Mesenchymal stem cell (in vitro differentiated cells and primary cell): ENCODE results near the gene PSMD1.

ENCODE experiments used
- DNase-seq: peaks from one replicate; pipeline ENCODE4 v3.0.0-alpha.2; 2013
- H2AFZ ChIP-seq: one replicate; pipeline ENCODE4 v1.6.1; 2013; ENCODE audit warnings: low read depth, mild to moderate bottlenecking, control low read depth, inconsistent platforms, low read length, moderate library complexity
- H2AK5ac ChIP-seq: 2 replicates; pipeline ENCODE4 v1.6.1; 2013; ENCODE audit warnings: low read length, moderate library complexity, mild to moderate bottlenecking, inconsistent platforms; ENCODE audit not compliant: severe bottlenecking
- H2BK120ac ChIP-seq: one replicate; pipeline ENCODE4 v1.6.1; 2013; ENCODE audit warnings: low read depth, mild to moderate bottlenecking, inconsistent platforms, low read length, moderate library complexity
- H2BK12ac ChIP-seq, 2 experiments: one replicate each; pipeline ENCODE4 v1.6.1; 2013; ENCODE audit warnings: inconsistent platforms in 2 of 2, low read length in 2 of 2, mild to moderate bottlenecking in 2 of 2, moderate library complexity in 2 of 2, control low read depth in 1 of 2
- H2BK15ac ChIP-seq: one replicate; pipeline ENCODE4 v1.6.1; 2013; ENCODE audit warnings: mild to moderate bottlenecking, low read depth, inconsistent platforms; ENCODE audit not compliant: poor library complexity, severe bottlenecking
- H2BK5ac ChIP-seq: 2 replicates; pipeline ENCODE4 v1.6.1; 2013; ENCODE audit warnings: low read depth, mild to moderate bottlenecking, low read length, control low read depth, inconsistent platforms; ENCODE audit not compliant: poor library complexity, severe bottlenecking
- H3K14ac ChIP-seq, 2 experiments: one replicate each; pipeline ENCODE4 v1.6.1; 2013; ENCODE audit warnings: inconsistent platforms in 2 of 2, low read length in 2 of 2, control low read depth in 1 of 2, mild to moderate bottlenecking in 1 of 2, moderate library complexity in 1 of 2
- H3K18ac ChIP-seq, 2 experiments: one replicate each; pipeline ENCODE4 v1.6.1; 2013; ENCODE audit warnings: inconsistent platforms in 2 of 2, low read length in 2 of 2, control low read depth in 1 of 2, low read depth in 1 of 2, mild to moderate bottlenecking in 1 of 2
- H3K23ac ChIP-seq, 2 experiments: one replicate each; pipeline ENCODE4 v1.6.1; 2013; ENCODE audit warnings: inconsistent platforms in 2 of 2, low read length in 2 of 2, mild to moderate bottlenecking in 2 of 2, moderate library complexity in 2 of 2, control low read depth in 1 of 2
- H3K27ac ChIP-seq: 2 replicates; pipeline ENCODE4 v1.5.1; 2013; ENCODE audit warnings: mild to moderate bottlenecking, moderate library complexity, low read length, control low read depth, inconsistent platforms; ENCODE audit not compliant: poor library complexity, severe bottlenecking
- H3K27me3 ChIP-seq, 2 experiments: 2 replicates each; pipeline versions ENCODE4 v1.6.1 to v1.7.0; 2013; ENCODE audit warnings: low read length in 2 of 2, mild to moderate bottlenecking in 2 of 2, moderate library complexity in 2 of 2, control low read depth in 1 of 2, inconsistent platforms in 1 of 2; ENCODE audit not compliant: control insufficient read depth in 1 of 2, insufficient read depth in 1 of 2
- H3K36me3 ChIP-seq, 2 experiments: 2 replicates each; pipeline versions ENCODE4 v1.6.1 to v1.7.0; 2013; ENCODE audit warnings: low read length in 2 of 2, control low read depth in 1 of 2, inconsistent platforms in 1 of 2, low read depth in 1 of 2, mild to moderate bottlenecking in 1 of 2; ENCODE audit not compliant: insufficient read depth in 2 of 2, control insufficient read depth in 1 of 2
- H3K4ac ChIP-seq, 2 experiments: one replicate each; pipeline ENCODE4 v1.6.1; 2013; ENCODE audit warnings: inconsistent platforms in 2 of 2, low read length in 2 of 2, mild to moderate bottlenecking in 2 of 2, moderate library complexity in 2 of 2, control low read depth in 1 of 2, low read depth in 1 of 2
- H3K4me1 ChIP-seq: 2 replicates; pipeline ENCODE4 v1.6.1; 2013; ENCODE audit warnings: low read depth, low read length, control low read depth; ENCODE audit not compliant: control insufficient read depth, insufficient read depth
- H3K4me2 ChIP-seq: 2 replicates; pipeline ENCODE4 v1.6.1; 2013; ENCODE audit warnings: low read length, mild to moderate bottlenecking, inconsistent platforms; ENCODE audit not compliant: poor library complexity, severe bottlenecking
- H3K4me3 ChIP-seq, 2 experiments: 2 replicates each; pipeline versions ENCODE4 v1.5.1 to v1.7.0; 2013; ENCODE audit warnings: low read length in 2 of 2, mild to moderate bottlenecking in 2 of 2, control low read depth in 1 of 2, low read depth in 1 of 2; ENCODE audit not compliant: insufficient read depth in 1 of 2
- H3K79me1 ChIP-seq: replicated peaks from 2 replicates; pipeline ENCODE4 v1.6.1; 2013; ENCODE audit warnings: mild to moderate bottlenecking, control low read depth, low read length, inconsistent platforms; ENCODE audit not compliant: poor library complexity, severe bottlenecking
- H3K9ac ChIP-seq: 2 replicates; pipeline ENCODE4 v1.7.0; 2013; ENCODE audit warnings: mild to moderate bottlenecking, low read length, moderate library complexity
- H3K9me3 ChIP-seq: 2 replicates; pipeline ENCODE4 v1.7.0; 2013; ENCODE audit warnings: mild to moderate bottlenecking, low read length; ENCODE audit not compliant: control insufficient read depth
- H4K8ac ChIP-seq: one replicate; pipeline ENCODE4 v1.6.1; 2013; ENCODE audit warnings: inconsistent platforms, mild to moderate bottlenecking, low read length, moderate library complexity
- H4K91ac ChIP-seq: one replicate; pipeline ENCODE4 v1.6.1; 2013; ENCODE audit warnings: mild to moderate bottlenecking, low read length, inconsistent platforms
- WGBS: methylation state at CpG from one replicate; pipeline ENCODE4 v1.1.7; 2013; ENCODE audit warnings: mixed read lengths; 5-methylcytosine and 5-hydroxymethylcytosine counted together

PSMD1 gene

DNA sequence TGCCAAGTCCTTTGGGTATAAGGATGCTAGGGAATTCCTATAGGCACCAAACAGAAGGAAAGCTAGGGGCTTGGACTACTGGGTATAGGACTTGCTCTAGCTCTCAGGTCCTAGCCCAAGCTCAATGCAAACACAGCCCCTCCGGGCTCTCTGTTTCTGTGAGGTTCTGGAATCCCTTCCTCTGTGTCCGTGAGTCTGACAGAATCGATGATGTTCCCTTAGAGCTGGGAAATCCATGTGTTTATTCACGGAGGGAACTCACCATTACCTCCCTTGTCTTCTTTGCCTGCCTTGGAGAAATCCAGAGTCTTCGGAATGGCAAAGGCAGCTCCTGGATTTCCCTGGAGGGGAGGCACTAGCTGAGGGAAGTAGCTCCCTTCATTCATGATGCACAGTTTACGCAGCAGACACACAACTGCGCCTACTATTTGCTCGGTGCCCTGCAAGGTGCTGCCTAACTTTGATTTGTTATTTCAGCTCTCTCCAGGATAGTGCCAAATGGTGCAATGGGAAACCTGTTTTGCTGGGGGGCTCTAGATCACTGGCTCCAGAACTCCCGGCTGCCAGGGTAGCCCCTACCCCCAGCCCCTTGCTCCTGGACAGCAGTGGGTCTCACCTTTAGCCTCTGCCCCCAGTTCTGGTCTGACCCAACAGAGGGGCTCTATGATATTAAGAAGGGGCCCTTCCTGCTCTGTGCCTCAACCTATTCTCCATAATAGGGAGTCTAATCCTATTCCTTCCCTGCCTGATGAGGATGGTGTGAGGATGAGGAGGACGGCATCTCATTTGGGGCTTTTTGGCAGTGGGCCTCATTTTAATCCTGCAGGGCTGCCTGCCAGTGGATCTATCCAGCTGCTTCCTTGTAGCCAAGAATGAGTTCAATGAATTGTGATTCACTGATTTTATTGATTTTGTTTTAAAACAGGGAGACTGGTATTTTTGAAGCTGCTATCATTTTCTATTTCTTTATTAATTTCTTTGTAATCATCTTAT, 8.4 kb upstream of the PSMD1 start:
- Histone ChIP-seq H3K9ac (no peak overlapping the region), H3K23ac (no peak overlapping the region), H3K36me3 (no peaks in the 10 kb centered on the region), H2AK5ac (no peak overlapping the region), H2BK15ac (no peak overlapping the region), H3K4me2 (no peak overlapping the region), H3K79me1 (no peaks in the 10 kb centered on the region), H4K91ac (no peak overlapping the region), H3K27me3 (peaks cover 43 to 47% of the 10 kb centered on the region in 2 experiments), H3K27ac (no peak overlapping the region), H4K8ac (no peak overlapping the region), H3K4ac (no peak overlapping the region), H3K4me1 (peaks cover 6% of the 10 kb centered on the region), H2BK5ac (no peak overlapping the region), H3K14ac (no peak overlapping the region), H2BK120ac (no peak overlapping the region), H3K9me3 (no peaks in the 10 kb centered on the region), H3K18ac (no peak overlapping the region), H2BK12ac (no peak overlapping the region), H2AFZ (no peak overlapping the region), H3K4me3 (no peak overlapping the region)
- DNase-seq = no peak
- WGBS = 78% methylated on average over 10 of the region's 10 CpGs

DNA sequence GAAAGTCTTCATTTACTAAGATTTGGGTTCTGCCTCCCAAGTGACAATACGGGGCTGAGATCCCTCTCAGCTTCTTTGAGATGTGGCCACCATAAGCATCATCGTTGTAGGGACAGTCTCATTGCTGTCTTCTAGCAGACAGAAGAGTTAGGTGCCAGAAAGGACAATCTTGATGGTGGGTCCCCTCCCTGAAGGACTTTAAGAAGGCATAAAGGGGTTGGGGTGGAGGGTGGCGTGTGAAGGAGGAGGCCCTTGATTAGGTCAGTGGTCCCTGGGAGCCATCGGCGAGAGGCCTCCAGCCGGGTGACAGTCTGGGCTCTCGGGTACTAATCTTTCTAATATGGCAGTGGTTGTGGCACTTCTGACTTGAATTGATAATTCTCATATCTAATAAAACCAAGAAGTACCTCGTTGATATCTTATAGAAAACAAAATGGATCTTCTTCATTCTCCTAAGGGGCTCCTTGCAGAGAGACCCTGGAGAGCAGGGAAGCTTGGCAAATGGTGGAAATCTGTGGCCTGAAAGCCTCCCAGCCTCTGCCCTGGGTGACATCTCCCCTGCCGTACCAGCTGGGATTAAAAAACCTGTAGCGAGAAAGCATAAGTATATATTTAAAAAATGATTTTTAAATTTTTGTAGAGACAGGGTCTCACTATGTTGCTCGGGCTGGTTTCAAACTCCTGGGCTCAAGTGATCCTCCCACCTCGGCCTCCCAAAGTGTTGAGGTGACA, 7.2 kb upstream of the PSMD1 start:
- H2BK12ac ChIP-seq = no peak overlapping the region
- no peaks in the 10 kb centered on the region for H3K36me3 ChIP-seq
- no peak overlapping the region for H2BK15ac ChIP-seq
- H4K8ac ChIP-seq = no peak overlapping the region
- H3K27ac ChIP-seq = no peak overlapping the region
- no peak overlapping the region for H3K14ac ChIP-seq
- no peaks in the 10 kb centered on the region for H3K79me1 ChIP-seq
- H2BK120ac ChIP-seq = no peak overlapping the region
- no peak for DNase-seq
- H3K27me3 ChIP-seq = peaks cover 39 to 43% of the 10 kb centered on the region in 2 experiments
- H2AFZ ChIP-seq = no peak overlapping the region
- H4K91ac ChIP-seq = no peak overlapping the region
- H3K9me3 ChIP-seq = no peaks in the 10 kb centered on the region
- 80% methylated on average over 5 of the region's 12 CpGs for WGBS
- H3K4me3 ChIP-seq = no peak overlapping the region
- no peak overlapping the region for H3K18ac ChIP-seq
- no peak overlapping the region for H2BK5ac ChIP-seq
- H3K4ac ChIP-seq = no peak overlapping the region
- no peak overlapping the region for H2AK5ac ChIP-seq
- peaks cover 6% of the 10 kb centered on the region for H3K4me1 ChIP-seq
- no peak overlapping the region for H3K4me2 ChIP-seq
- H3K23ac ChIP-seq = no peak overlapping the region
- H3K9ac ChIP-seq = no peak overlapping the region

DNA sequence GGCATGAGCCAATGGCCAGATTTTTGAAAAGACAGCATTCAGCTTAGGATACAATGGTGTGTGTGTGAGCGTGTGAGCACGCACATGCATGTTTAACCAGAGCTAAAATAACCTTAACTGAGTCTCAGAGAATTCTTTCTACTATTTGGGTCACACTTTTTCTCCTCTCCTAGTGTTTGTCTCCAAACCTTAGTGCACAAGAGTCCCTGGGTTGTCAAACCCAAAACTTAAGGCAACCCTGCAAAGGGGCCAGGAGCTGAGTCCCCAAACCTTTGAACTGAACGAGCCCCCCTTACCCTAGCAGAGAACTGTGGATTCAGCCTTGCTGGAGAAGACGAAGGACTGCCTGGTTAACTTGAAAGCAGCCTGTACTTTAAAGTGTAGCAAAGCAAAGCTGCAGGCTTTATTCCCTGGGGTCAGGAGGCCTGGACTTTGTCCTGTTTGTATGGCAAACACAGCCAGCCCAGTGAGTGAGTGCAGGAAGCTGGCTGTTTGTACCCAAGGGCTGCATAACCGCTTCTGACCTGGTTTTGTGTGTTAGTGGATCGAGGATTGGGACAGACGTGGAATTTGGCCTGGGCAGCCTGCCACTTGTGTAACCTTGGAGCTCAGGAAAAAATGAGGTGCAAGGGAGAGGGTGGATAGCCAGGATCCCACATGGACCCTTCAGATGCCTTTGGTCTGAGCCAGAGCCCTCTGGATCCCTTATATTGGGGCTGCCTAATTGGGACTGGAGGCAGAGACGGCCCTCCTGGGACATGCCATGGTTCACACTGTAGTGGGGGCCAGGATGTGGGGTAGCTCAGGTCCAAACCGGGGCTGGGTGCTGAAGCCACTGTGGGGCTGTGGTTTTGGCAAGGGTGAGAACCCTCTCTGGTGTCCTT, 6.4 kb upstream of the PSMD1 start:
- Histone ChIP-seq H3K79me1 (no peaks in the 10 kb centered on the region), H3K36me3 (no peaks in the 10 kb centered on the region), H2BK5ac (no peak overlapping the region), H2BK12ac (no peak overlapping the region), H3K4ac (no peak overlapping the region), H3K4me3 (no peak overlapping the region), H2BK15ac (no peak overlapping the region), H3K27me3 (peaks cover 39 to 43% of the 10 kb centered on the region in 2 experiments), H2AK5ac (no peak overlapping the region), H2AFZ (no peak overlapping the region), H4K91ac (no peak overlapping the region), H3K4me2 (no peak overlapping the region), H3K23ac (no peak overlapping the region), H3K18ac (no peak overlapping the region), H3K9ac (no peak overlapping the region), H3K14ac (no peak overlapping the region), H2BK120ac (no peak overlapping the region), H3K9me3 (no peaks in the 10 kb centered on the region), H4K8ac (no peak overlapping the region), H3K4me1 (peaks cover 6% of the 10 kb centered on the region), H3K27ac (no peak overlapping the region)
- whole genome bisulfite sequencing = 37% methylated on average over 8 of the region's 9 CpGs
- DNase-seq = peak; percentile 10
